K562 (cell line): ENCODE data around the gene ACTN3. TPM values are rescaled to one million over a fixed set of nuclear protein-coding genes. Genes with fewer than 3 reads are reported as not detected.

ENCODE experiments used
- CBFB ChIP-seq: sonication (generic); formaldehyde crosslinking; IDR thresholded peaks from 2 replicates; pipeline ENCODE4 v1.4.0; 2020; ENCODE audit warnings: mild to moderate bottlenecking, missing genetic modification reagents
- CXXC5 ChIP-seq: fragments of 250-450 bp; sonication (Bioruptor Pico); IDR thresholded peaks from 2 replicates; pipeline ENCODE4 v1.8.0; 2022; ENCODE audit warnings: inconsistent platforms, mild to moderate bottlenecking, moderate library complexity
- DLX4 ChIP-seq: fragments of 250-450 bp; sonication (Bioruptor Pico); IDR thresholded peaks from 2 replicates; pipeline ENCODE4 v1.6.1; 2021; ENCODE audit warnings: mild to moderate bottlenecking
- FOSL1 ChIP-seq: fragments of 200-800 bp; sonication (Bioruptor generic); conservative IDR thresholded peaks from 2 replicates; pipeline ENCODE4 v1.6.1; 2016; ENCODE audit warnings: missing genetic modification characterization, missing compliant biosample characterization
- HOMEZ ChIP-seq: fragments of 250-450 bp; sonication (Bioruptor Pico); IDR thresholded peaks from 2 replicates; pipeline ENCODE4 v1.4.0; 2020; ENCODE audit warnings: mild to moderate bottlenecking, moderate library complexity
- HSF4 ChIP-seq: fragments of 250-450 bp; sonication (Bioruptor Pico); IDR thresholded peaks from 2 replicates; pipeline ENCODE4 v2.1.2; 2022; ENCODE audit warnings: mild to moderate bottlenecking, moderate library complexity, borderline replicate concordance
- MAFF ChIP-seq: IDR thresholded peaks from 2 replicates; pipeline ENCODE4 v1.6.1; 2012; ENCODE audit warnings: low read length, improper control_type of control experiment
- MIER1 ChIP-seq: fragments of 450-650 bp; IDR thresholded peaks from 2 replicates; pipeline ENCODE4 v1.6.1; 2016; ENCODE audit warnings: antibody characterized with exemption, mild to moderate bottlenecking, low read depth
- NFE2L1 ChIP-seq: fragments of 450-650 bp; IDR thresholded peaks from 2 replicates; pipeline ENCODE4 v1.6.1; 2016; ENCODE audit warnings: missing genetic modification characterization, low read depth, mild to moderate bottlenecking, missing compliant biosample characterization, moderate library complexity, borderline replicate concordance
- NR2C2 ChIP-seq, 2 experiments: fragments of 200-800 bp in 1 of 2; sonication (Bioruptor generic) in 1 of 2; sonication (generic) in 1 of 2; formaldehyde crosslinking in 1 of 2; IDR thresholded peaks; 2 replicates each; pipeline versions ENCODE4 v1.6.1 to v1.8.0; 2016 to 2022; ENCODE audit warnings: mild to moderate bottlenecking in 1 of 2, missing compliant biosample characterization in 1 of 2, missing genetic modification characterization in 1 of 2, missing genetic modification reagents in 1 of 2
- NRF1 ChIP-seq, 2 experiments: fragments of 450-650 bp; IDR thresholded peaks in 1 of 2; conservative IDR thresholded peaks in 1 of 2; 2 replicates each; pipeline ENCODE4 v1.6.1; 2014; ENCODE audit warnings: mild to moderate bottlenecking in 2 of 2
- PATZ1 ChIP-seq: fragments of 250-450 bp; sonication (Bioruptor Pico); IDR thresholded peaks from 2 replicates; pipeline ENCODE4 v1.5.0; 2020; ENCODE audit warnings: mild to moderate bottlenecking, borderline replicate concordance
- POLR2AphosphoS5 ChIP-seq: IDR thresholded peaks from 2 replicates; pipeline ENCODE4 v1.6.1; 2011; ENCODE audit warnings: mild to moderate bottlenecking, low read depth, low read length, moderate library complexity; ENCODE audit not compliant: control insufficient read depth, insufficient read depth
- POLR2G ChIP-seq: fragments of 200-400 bp; formaldehyde crosslinking; IDR thresholded peaks from 2 replicates; pipeline ENCODE4 v1.6.1; 2017; ENCODE audit warnings: low read depth, mild to moderate bottlenecking, antibody characterized with exemption, low read length, moderate library complexity
- RBM15 ChIP-seq: fragments of 200-400 bp; formaldehyde crosslinking; IDR thresholded peaks from 2 replicates; pipeline ENCODE4 v1.6.1; 2018; ENCODE audit warnings: mild to moderate bottlenecking, low read length, moderate library complexity; ENCODE audit not compliant: insufficient read depth
- SIN3B ChIP-seq: fragments of 450-650 bp; IDR thresholded peaks from 2 replicates; pipeline ENCODE4 v1.6.1; 2017; ENCODE audit warnings: low read depth, mild to moderate bottlenecking, moderate library complexity
- SRF ChIP-seq, 2 experiments: fragments of 250-450, 450-650 bp in 1 of 2; sonication (Bioruptor Pico) in 1 of 2; sonication (generic) in 1 of 2; formaldehyde crosslinking; IDR thresholded peaks; 2 replicates each; pipeline versions ENCODE4 v1.5.0 to v1.5.1; 2020 to 2022; ENCODE audit warnings: mild to moderate bottlenecking in 1 of 2, missing genetic modification reagents in 1 of 2
- THRB ChIP-seq: fragments of 450-650 bp; formaldehyde crosslinking; conservative IDR thresholded peaks from 2 replicates; pipeline ENCODE4 v1.4.0; 2022; ENCODE audit warnings: mild to moderate bottlenecking, missing genetic modification characterization
- ZBTB1 ChIP-seq: sonication (generic); formaldehyde crosslinking; IDR thresholded peaks from 2 replicates; pipeline ENCODE4 v1.8.1; 2023; ENCODE audit warnings: missing genetic modification reagents, low read depth, mild to moderate bottlenecking, borderline replicate concordance
- ZNF511 ChIP-seq: sonication (generic); formaldehyde crosslinking; IDR thresholded peaks from 2 replicates; pipeline ENCODE4 v1.8.0; 2022; ENCODE audit warnings: mild to moderate bottlenecking, missing genetic modification reagents
- ZNF586 ChIP-seq: fragments of 450-650 bp; formaldehyde crosslinking; conservative IDR thresholded peaks from 2 replicates; pipeline ENCODE4 v1.4.0; 2020; ENCODE audit warnings: mild to moderate bottlenecking, moderate library complexity
- polyA plus RNA-seq, 8 experiments: library from polyadenylated mRNA; depleted of rRNA in 4 of 8; stranded (reverse) in 5 of 8; unstranded in 3 of 8; fragments of >200 nt; fragmentation: Nextera tagmentation in 2 of 8; fragmentation: Illumina TruSeq in 1 of 8; extraction: Ambion mirVana in 2 of 8; extraction: Trizol in 1 of 8; gene quantifications; 2 replicates each; pipeline versions ENCODE4 v1.2.1 to v1.2.3, GENCODE V29; 2011 to 2014; ENCODE audit warnings: inconsistent platforms in 1 of 8, missing spikeins in 1 of 8
- total RNA-seq, 7 experiments: library from RNA; depleted of rRNA in 6 of 7; stranded (reverse); fragments of >200 nt in 6 of 7; fragmentation: Illumina TruSeq in 2 of 7; extraction: Trizol in 2 of 7; gene quantifications; 2 replicates each; pipeline versions ENCODE4 v1.2.1 to v1.2.3, GENCODE V29; 2011 to 2021; ENCODE audit warnings: low replicate concordance in 1 of 7

ACTN3 gene
- total and polyA plus RNA-seq, 9 of the 15 experiments (the other 6 are each of a cell fraction or from before 2014, with no cell fraction given) = not detected

- TF ChIP-seq ZBTB1 (no peak), ZNF511 (CRISPR knock-in tag) (no peak), PATZ1 (CRISPR knock-in tag) (no peak), POLR2AphosphoS5 (no peak), RBM15 (no peak), ZNF586 (CRISPR knock-in tag) (no peak), FOSL1 (tag) (no peak), HSF4 (CRISPR knock-in tag) (no peak), NR2C2 (CRISPR knock-in tag; IDR thresholded peaks at IDR 0.05) (no peak), NR2C2 (tag; IDR thresholded peaks at IDR 0.05) (no peak), DLX4 (CRISPR knock-in tag) (no peak), SRF (CRISPR knock-in tag; IDR thresholded peaks at IDR 0.05) (no peak), HOMEZ (CRISPR knock-in tag) (no peak), THRB (no peak), MAFF (no peak), CBFB (CRISPR knock-in tag) (no peak), SIN3B (no peak), NFE2L1 (tag) (no peak), CXXC5 (CRISPR knock-in tag) (no peak), MIER1 (no peak), POLR2G (no peak), NRF1 (conservative IDR thresholded peaks at IDR 0.05 in 1 of 2, IDR thresholded peaks at IDR 0.05 in 1 of 2) (no peak)
Observed at GRCh38 chr11:66546368-66546965, at the start of gene ACTN3 (continued).
